Esophagus muscularis mucosa (tissue), 3 donors: ENCODE measurements around the gene IGF2R.

Experiments used
- POLR2A ChIP-seq: fragments of 450-650 bp; IDR thresholded peaks from one replicate; pipeline ENCODE4 v1.6.1; 2017; ENCODE audit warnings: antibody characterized with exemption, moderate library complexity, mild to moderate bottlenecking, low read depth
- POLR2AphosphoS5 ChIP-seq, 2 donors: sonication (generic); formaldehyde crosslinking; IDR thresholded peaks; one replicate each; pipeline ENCODE4 v1.6.1; 2017; ENCODE audit warnings: antibody characterized with exemption in 2 of 2
- TF ChIP-seq, protein P1 (sequence below), 3 experiments: fragments of 200-600 bp in 2 of 3; fragments of 450-650 bp in 1 of 3; sonication (generic) in 2 of 3; IDR thresholded peaks; one replicate each; pipeline ENCODE4 v1.5.1; 2017 to 2019; ENCODE audit warnings: antibody characterized with exemption in 3 of 3, mild to moderate bottlenecking in 2 of 3, moderate library complexity in 1 of 3

GRCh38 chr6:160040055-160040454 is 71.2 kb downstream of the IGF2R start:
- TF ChIP-seq, protein P1, sequence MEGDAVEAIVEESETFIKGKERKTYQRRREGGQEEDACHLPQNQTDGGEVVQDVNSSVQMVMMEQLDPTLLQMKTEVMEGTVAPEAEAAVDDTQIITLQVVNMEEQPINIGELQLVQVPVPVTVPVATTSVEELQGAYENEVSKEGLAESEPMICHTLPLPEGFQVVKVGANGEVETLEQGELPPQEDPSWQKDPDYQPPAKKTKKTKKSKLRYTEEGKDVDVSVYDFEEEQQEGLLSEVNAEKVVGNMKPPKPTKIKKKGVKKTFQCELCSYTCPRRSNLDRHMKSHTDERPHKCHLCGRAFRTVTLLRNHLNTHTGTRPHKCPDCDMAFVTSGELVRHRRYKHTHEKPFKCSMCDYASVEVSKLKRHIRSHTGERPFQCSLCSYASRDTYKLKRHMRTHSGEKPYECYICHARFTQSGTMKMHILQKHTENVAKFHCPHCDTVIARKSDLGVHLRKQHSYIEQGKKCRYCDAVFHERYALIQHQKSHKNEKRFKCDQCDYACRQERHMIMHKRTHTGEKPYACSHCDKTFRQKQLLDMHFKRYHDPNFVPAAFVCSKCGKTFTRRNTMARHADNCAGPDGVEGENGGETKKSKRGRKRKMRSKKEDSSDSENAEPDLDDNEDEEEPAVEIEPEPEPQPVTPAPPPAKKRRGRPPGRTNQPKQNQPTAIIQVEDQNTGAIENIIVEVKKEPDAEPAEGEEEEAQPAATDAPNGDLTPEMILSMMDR (IDR thresholded peaks at IDR 0.05): no peak
- TF ChIP-seq POLR2A (no peak), POLR2AphosphoS5 (IDR thresholded peaks at IDR 0.05) (no peak)
